Measurements from ENCODE around the gene SERAC1.

Gene SERAC1

GRCh38 chr6:158085261-158086053, 82.6 kb downstream of the SERAC1 start:
- Mint-ChIP-seq H3K4me1 (ENCODE audit: low read depth) (no peaks in the 10 kb centered on the region), H3K27me3 (no peaks in the 10 kb centered on the region), H3K9me3 (no peaks in the 10 kb centered on the region), H3K36me3 (ENCODE audit: low read depth) (peaks cover 74% of the 10 kb centered on the region), H3K27ac (no peak overlapping the region), H3K4me3 (no peak overlapping the region)

DNA sequence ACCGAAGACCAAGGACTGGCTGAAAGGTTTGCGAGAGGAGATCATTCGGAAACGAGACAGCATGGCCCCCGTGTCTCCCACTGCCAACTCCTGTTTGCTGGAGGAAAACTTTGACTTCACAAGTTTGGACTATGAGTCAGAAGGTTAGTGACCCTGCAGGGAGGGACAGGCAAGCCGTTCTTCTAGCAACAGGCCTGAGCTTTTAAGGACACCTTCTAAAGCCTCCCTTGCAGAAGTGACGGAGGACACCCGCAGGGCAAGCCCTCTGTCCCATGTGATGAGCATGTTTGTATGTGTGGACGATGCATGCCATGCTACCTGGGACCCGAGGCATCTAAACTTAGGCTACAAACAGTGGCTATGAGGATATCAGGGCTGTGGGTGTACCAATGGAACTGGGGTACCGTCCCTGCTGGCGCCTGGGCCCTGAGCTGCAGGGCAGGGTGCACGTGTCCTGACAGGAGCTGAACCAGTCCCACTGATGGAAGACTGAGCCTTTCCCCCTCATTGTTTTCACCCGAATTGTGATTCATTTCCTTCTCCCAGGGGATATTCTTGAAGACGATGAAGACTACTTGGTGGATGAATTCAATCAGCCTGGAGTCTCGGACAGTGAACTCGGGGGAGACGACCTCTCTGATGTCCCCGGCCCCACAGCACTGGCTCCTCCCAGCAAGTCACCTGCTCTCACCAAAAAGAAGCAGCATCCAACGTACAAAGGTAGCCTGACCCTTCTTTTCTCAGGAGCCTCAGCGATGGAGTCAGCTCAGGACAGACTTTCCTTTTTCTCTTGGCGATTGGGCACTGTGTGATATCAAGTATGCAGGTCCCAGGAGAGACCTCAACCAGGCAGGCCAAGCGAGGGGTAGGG, 84.4 kb downstream of the SERAC1 start:
- no peaks in the 10 kb centered on the region for H3K27me3 Mint-ChIP-seq
- H3K4me1 Mint-ChIP-seq (ENCODE audit: low read depth), result no peaks in the 10 kb centered on the region
- peaks cover 67% of the 10 kb centered on the region for H3K36me3 Mint-ChIP-seq (ENCODE audit: low read depth)
- no peak overlapping the region for H3K4me3 Mint-ChIP-seq
- no peaks in the 10 kb centered on the region for H3K9me3 Mint-ChIP-seq
- no peak overlapping the region for H3K27ac Mint-ChIP-seq

DNA sequence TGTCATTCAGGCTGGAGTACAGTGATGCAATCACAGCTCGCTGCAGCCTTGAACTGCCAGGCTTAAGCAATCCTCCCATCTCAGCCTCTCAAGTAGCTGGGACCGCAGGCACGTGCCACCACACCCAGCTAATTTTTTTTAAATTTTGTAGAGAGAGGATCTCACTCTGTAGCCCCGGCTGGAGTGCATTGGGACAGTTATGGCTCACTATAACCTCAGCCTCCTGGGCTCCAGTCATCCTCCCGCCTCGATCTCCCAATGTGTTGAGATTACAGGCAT, 86.5 kb downstream of the SERAC1 start:
- Mint-ChIP-seq H3K4me1 (ENCODE audit: low read depth) (no peaks in the 10 kb centered on the region), H3K27me3 (no peaks in the 10 kb centered on the region), H3K36me3 (ENCODE audit: low read depth) (peaks cover 67% of the 10 kb centered on the region), H3K9me3 (no peaks in the 10 kb centered on the region), H3K27ac (no peak overlapping the region), H3K4me3 (peak overlapping the region; percentile 18)

GRCh38 chr6:158080849-158081656, 87.0 kb downstream of the SERAC1 start:
- H3K36me3 Mint-ChIP-seq (ENCODE audit: low read depth), result peaks cover 70% of the 10 kb centered on the region
- H3K4me3 Mint-ChIP-seq, result no peak overlapping the region
- no peaks in the 10 kb centered on the region for H3K27me3 Mint-ChIP-seq
- no peaks in the 10 kb centered on the region for H3K9me3 Mint-ChIP-seq
- no peaks in the 10 kb centered on the region for H3K4me1 Mint-ChIP-seq (ENCODE audit: low read depth)
- H3K27ac Mint-ChIP-seq, result no peak overlapping the region

- Mint-ChIP-seq H3K27me3 (no peaks in the 10 kb centered on the region), H3K27ac (no peak overlapping the region), H3K9me3 (no peaks in the 10 kb centered on the region), H3K4me1 (ENCODE audit: low read depth) (no peaks in the 10 kb centered on the region), H3K36me3 (ENCODE audit: low read depth) (peaks cover 69% of the 10 kb centered on the region), H3K4me3 (no peak overlapping the region)
Observed at GRCh38 chr6:158078320-158078719, 89.7 kb downstream of the SERAC1 start.

GRCh38 chr6:158077676-158078075, 90.4 kb downstream of the SERAC1 start:
- Mint-ChIP-seq H3K27ac (no peak overlapping the region), H3K4me3 (no peak overlapping the region), H3K36me3 (ENCODE audit: low read depth) (peaks cover 63% of the 10 kb centered on the region), H3K27me3 (no peaks in the 10 kb centered on the region), H3K9me3 (no peaks in the 10 kb centered on the region), H3K4me1 (ENCODE audit: low read depth) (no peaks in the 10 kb centered on the region)

- peaks cover 65% of the 10 kb centered on the region for H3K36me3 Mint-ChIP-seq (ENCODE audit: low read depth)
- H3K4me3 Mint-ChIP-seq, result no peak overlapping the region
- peaks cover 6% of the 10 kb centered on the region for H3K4me1 Mint-ChIP-seq (ENCODE audit: low read depth)
- no peaks in the 10 kb centered on the region for H3K9me3 Mint-ChIP-seq
- no peaks in the 10 kb centered on the region for H3K27me3 Mint-ChIP-seq
- H3K27ac Mint-ChIP-seq, result no peak overlapping the region
Observed at GRCh38 chr6:158076548-158076947, 91.5 kb downstream of the SERAC1 start.

- no peak overlapping the region for H3K4me3 Mint-ChIP-seq
- H3K36me3 Mint-ChIP-seq (ENCODE audit: low read depth), result peaks cover 56% of the 10 kb centered on the region
- H3K27ac Mint-ChIP-seq, result no peak overlapping the region
- H3K9me3 Mint-ChIP-seq, result no peaks in the 10 kb centered on the region
- peaks cover 24% of the 10 kb centered on the region for H3K4me1 Mint-ChIP-seq (ENCODE audit: low read depth)
- H3K27me3 Mint-ChIP-seq, result no peaks in the 10 kb centered on the region
Observed at GRCh38 chr6:158073776-158074175, 94.3 kb downstream of the SERAC1 start.

DNA sequence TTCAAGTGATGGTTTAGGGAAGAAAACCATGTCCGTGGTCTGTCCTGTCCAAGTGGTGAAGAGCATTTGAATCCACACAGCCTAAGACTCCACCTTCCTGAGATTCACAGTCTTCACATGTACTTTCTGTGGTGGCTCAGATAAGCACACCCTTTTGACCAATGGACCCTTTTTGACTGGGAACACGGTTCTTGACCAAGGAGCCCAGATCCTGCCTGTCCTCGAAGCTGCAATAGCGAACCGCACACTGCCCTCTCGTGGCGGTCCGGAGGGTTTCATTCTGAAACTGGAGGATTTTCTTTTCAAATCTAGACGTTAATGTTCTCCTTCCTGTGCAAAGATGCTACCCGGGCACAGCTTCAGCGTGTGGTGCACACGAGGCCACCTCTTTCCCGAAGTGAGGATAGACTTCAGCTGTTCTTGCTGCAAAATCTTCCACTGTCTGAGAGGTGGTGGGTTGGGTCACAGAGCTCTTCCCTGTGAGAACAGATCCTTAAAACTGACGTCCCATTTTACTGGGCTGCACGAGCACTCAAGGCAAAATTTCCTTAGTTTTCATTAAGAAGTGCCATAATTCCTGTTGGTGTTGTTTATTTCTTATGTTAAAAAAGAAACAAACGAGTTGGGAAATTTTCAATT, 95.9 kb downstream of the SERAC1 start:
- Mint-ChIP-seq H3K9me3 (no peaks in the 10 kb centered on the region), H3K4me1 (ENCODE audit: low read depth) (peaks cover 35% of the 10 kb centered on the region), H3K36me3 (ENCODE audit: low read depth) (peaks cover 51% of the 10 kb centered on the region), H3K27me3 (no peaks in the 10 kb centered on the region), H3K4me3 (no peak overlapping the region), H3K27ac (no peak overlapping the region)

DNA sequence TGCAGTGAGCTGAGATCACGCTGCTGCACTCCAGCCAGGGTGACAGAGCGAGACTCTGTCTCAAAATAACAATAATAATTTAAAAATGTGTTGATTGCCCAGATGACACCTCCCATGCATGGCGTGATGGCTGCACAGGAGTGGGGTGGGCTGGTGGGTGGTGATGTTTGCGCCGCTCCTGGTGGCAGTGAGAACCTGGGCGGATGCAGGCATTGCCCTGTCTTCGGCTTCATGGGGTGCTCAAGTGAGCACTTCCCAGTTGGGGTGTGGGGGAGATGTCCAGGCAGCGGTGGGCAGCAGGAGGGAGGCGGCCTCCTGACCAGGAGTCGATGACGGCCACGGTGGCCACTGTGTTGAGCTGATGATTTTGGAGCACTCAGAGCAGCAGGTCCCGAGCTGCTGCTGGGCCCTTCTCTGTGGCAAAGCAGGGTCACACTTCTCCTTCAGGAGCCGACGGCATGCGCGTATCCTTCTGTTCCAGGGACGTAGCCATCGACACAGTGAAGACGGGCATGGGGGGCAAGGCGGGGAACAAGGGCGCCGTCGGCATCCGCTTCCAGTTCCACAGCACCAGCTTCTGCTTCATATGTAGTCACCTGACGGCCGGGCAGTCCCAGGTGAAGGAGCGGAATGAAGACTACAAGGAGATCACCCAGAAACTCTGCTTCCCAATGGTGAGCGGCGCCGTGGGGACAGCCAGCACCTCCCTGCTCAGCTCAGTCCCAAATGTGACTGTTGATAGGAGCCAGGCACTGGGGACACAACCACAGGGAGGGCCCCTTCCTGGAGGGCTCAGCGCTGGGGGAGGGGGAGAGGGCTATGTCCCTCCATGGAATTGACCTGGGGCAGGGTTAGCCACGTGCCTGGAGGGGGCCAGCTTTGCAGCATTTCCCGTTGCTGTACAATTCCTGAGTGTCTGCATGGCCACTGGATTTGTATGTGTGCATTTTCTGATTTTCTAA, 96.7 kb downstream of the SERAC1 start:
- no peaks in the 10 kb centered on the region for H3K27me3 Mint-ChIP-seq
- H3K9me3 Mint-ChIP-seq, result no peaks in the 10 kb centered on the region
- peaks cover 54% of the 10 kb centered on the region for H3K36me3 Mint-ChIP-seq (ENCODE audit: low read depth)
- peaks cover 35% of the 10 kb centered on the region for H3K4me1 Mint-ChIP-seq (ENCODE audit: low read depth)
- no peak overlapping the region for H3K27ac Mint-ChIP-seq
- H3K4me3 Mint-ChIP-seq, result no peak overlapping the region

DNA sequence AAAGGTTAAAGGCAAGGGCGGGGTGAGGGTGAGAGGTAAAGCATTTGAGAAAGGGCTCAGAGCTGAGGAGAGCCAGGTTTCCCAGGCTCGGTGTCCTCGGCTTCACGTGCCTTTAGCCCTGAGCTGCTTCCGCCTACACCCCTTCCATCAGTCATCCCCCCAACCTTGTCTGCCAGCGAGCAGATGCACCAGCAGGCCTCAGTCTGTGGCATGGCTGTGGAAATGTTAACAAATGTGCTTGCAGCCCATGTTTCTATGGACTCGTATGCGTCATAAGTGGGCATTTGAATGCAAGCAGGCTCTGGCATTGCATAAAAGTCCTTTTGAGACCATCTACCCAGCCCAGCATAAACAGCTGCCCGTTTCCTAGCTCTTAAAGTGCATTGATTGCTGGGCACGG, 97.5 kb downstream of the SERAC1 start:
- peaks cover 46% of the 10 kb centered on the region for H3K36me3 Mint-ChIP-seq (ENCODE audit: low read depth)
- H3K4me3 Mint-ChIP-seq, result no peak overlapping the region
- no peak overlapping the region for H3K27ac Mint-ChIP-seq
- peaks cover 35% of the 10 kb centered on the region for H3K4me1 Mint-ChIP-seq (ENCODE audit: low read depth)
- no peaks in the 10 kb centered on the region for H3K27me3 Mint-ChIP-seq
- no peaks in the 10 kb centered on the region for H3K9me3 Mint-ChIP-seq

DNA sequence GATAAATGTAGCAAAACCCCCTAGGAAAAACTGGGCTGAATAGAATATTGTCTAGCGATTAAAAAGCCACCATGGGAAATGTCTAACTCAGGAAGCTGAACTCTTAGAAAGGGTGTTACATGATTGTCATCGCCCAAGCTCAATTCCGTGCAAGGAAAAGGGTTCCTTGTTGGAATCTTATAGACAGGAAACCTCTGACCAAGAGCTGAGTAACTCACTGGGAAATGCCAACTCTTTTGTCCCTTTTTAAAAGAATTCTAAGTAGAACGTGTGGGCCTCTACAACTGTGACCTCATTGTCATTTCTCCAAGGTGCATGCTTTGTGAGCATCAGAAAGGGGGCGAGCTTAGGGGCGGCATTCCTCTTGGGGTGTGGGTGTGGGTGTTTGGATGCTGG, 98.3 kb downstream of the SERAC1 start:
- Mint-ChIP-seq H3K27me3 (no peaks in the 10 kb centered on the region), H3K36me3 (ENCODE audit: low read depth) (peaks cover 45% of the 10 kb centered on the region), H3K4me3 (no peak overlapping the region), H3K4me1 (ENCODE audit: low read depth) (peaks cover 35% of the 10 kb centered on the region), H3K27ac (peak overlapping the region; percentile 26), H3K9me3 (no peaks in the 10 kb centered on the region)

DNA sequence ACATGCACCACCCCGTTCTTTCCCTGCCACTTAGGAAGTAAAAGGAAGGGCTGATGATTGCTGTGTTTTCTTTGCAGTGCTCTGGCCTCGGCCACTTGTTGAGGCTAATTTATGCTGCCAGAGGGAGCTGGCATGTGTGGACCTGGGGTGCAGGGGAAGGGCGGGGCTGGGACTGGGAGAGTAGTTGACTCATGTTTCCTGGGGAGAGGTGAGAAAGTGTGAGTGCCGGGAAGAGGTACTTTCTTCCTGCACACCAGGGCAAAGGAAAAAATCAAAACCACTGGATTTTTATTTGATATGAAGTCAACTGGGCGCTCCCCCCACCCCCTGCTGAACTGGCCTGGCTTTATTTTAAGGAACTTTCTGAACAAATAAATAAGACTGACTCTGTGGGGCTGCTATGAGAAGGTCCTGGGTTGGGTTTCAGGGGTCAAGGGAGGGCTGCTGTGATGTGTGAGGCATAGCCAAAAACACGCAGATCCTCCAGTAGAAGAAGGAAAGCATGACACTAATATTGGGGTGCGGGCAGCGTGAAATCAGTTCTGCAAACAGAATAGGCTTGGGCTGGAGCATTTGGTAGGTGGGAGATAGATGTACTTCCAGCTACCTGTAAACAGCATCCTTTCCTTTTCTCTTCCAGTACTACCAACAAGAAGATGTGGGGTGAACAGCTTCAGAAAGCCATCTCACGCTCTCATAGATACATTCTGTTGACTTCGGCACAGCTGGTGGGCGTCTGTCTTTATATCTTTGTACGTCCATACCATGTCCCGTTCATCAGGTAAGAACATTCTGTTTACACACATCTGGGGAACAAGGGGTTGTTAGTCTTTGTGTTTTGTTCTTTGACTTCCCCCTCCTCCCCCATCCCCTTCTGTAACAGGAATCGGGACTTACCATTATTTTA, 98.9 kb downstream of the SERAC1 start:
- H3K4me3 Mint-ChIP-seq, result no peak overlapping the region

More for the DNA sequence above, 98.9 kb downstream of the SERAC1 start:
- H3K9me3 Mint-ChIP-seq, result no peaks in the 10 kb centered on the region
- peak overlapping the region; percentile 47 for H3K27ac Mint-ChIP-seq
- peaks cover 35% of the 10 kb centered on the region for H3K4me1 Mint-ChIP-seq (ENCODE audit: low read depth)
- no peaks in the 10 kb centered on the region for H3K27me3 Mint-ChIP-seq
- peaks cover 40% of the 10 kb centered on the region for H3K36me3 Mint-ChIP-seq (ENCODE audit: low read depth)

All from stimulated activated naive CD8-positive, alpha-beta T cell treated with anti-CD3 and anti-CD28 coated beads, Interleukin-15, Interleukin-2, amounts not matched to agents 100 ng/mL and 50 ng/mL, for 24 hours (primary cell).